IMR-90 (cell line): Measurements from ENCODE around the gene CDCP2. TPM values are rescaled to one million over a fixed set of nuclear protein-coding genes. Genes with fewer than 3 reads are reported as not detected.

Experiments
- ATAC-seq: fragments of 200-7000 bp; cut with Tn5 transposase; 2 replicates; pipeline ENCODE4 v1.9.1; 2020; ENCODE audit warnings: low read depth, mild to moderate bottlenecking, moderate library complexity
- BruUV-seq: library from RNA; stranded (reverse); fragments of 400-500 nt; replicated peaks from 2 replicates; lab custom pipeline; 2021; lab: Mats Ljungman, UMichigan
- CTCF ChIA-PET: fragments of 300-600 bp; formaldehyde crosslinking; extraction: SDS; loops from one replicate; lab custom pipeline; 2021; ENCODE audit warnings: antibody characterized with exemption; lab: Yijun Ruan, JAX
- POLR2A ChIA-PET: fragments of 300-600 bp; sonication (Branson Sonifier 250); formaldehyde crosslinking; loops from one replicate; lab custom pipeline; 2022; ENCODE audit warnings: antibody characterized with exemption; ENCODE audit not compliant: unreplicated experiment; lab: Charles Lee
- DNase-seq: peaks from one replicate; pipeline ENCODE4 v3.0.0; 2013
- H2AFZ ChIP-seq: replicated peaks from 2 replicates; pipeline ENCODE3; 2013; ENCODE audit warnings: low read length, mild to moderate bottlenecking; ENCODE audit not compliant: poor library complexity
- H2AK5ac ChIP-seq: 2 replicates; pipeline ENCODE4 v1.6.1; 2013; ENCODE audit warnings: low read depth, low read length, inconsistent platforms
- H2AK9ac ChIP-seq: replicated peaks from 2 replicates; pipeline ENCODE3; 2013; ENCODE audit warnings: mild to moderate bottlenecking, low read depth, low read length, moderate library complexity; ENCODE audit not compliant: poor library complexity
- H2BK120ac ChIP-seq: 2 replicates; pipeline ENCODE4 v1.6.1; 2013; ENCODE audit warnings: low read depth, low read length, inconsistent platforms
- H2BK15ac ChIP-seq: 3 replicates; pipeline ENCODE4 v1.6.1; 2013; ENCODE audit warnings: low read depth, low read length, inconsistent platforms
- H2BK20ac ChIP-seq: 2 replicates; pipeline ENCODE4 v1.6.1; 2013; ENCODE audit warnings: low read depth, mild to moderate bottlenecking, inconsistent platforms, low read length, moderate library complexity
- H2BK5ac ChIP-seq: 2 replicates; pipeline ENCODE4 v1.6.1; 2013; ENCODE audit warnings: mild to moderate bottlenecking, low read depth, low read length, inconsistent platforms; ENCODE audit not compliant: poor library complexity, severe bottlenecking
- H3K14ac ChIP-seq: replicated peaks from 2 replicates; pipeline ENCODE4 v1.6.1; 2013; ENCODE audit warnings: low read depth, low read length, inconsistent platforms
- H3K18ac ChIP-seq: 2 replicates; pipeline ENCODE4 v1.6.1; 2013; ENCODE audit warnings: low read depth, low read length, control low read depth
- H3K23ac ChIP-seq: 2 replicates; pipeline ENCODE4 v1.6.1; 2013; ENCODE audit warnings: low read depth, low read length, inconsistent platforms
- H3K27ac ChIP-seq: 2 replicates; pipeline ENCODE4 v1.5.1; 2013; ENCODE audit warnings: mild to moderate bottlenecking, control low read depth, low read length; ENCODE audit not compliant: insufficient read depth
- H3K27me3 ChIP-seq: 2 replicates; pipeline ENCODE4 v1.6.1; 2013; ENCODE audit warnings: low read length; ENCODE audit not compliant: control insufficient read depth, insufficient read depth
- H3K36me3 ChIP-seq: 2 replicates; pipeline ENCODE4 v1.6.1; 2013; ENCODE audit warnings: low read length, mixed read lengths; ENCODE audit not compliant: control insufficient read depth, insufficient read depth
- H3K4ac ChIP-seq: 2 replicates; pipeline ENCODE4 v1.6.1; 2013; ENCODE audit warnings: low read depth, low read length, inconsistent platforms
- H3K4me1 ChIP-seq: 2 replicates; pipeline ENCODE4 v1.6.1; 2013; ENCODE audit warnings: low read length, mixed read lengths; ENCODE audit not compliant: control insufficient read depth, insufficient read depth
- H3K4me2 ChIP-seq: 2 replicates; pipeline ENCODE4 v1.6.1; 2013; ENCODE audit warnings: low read depth, mild to moderate bottlenecking, control low read depth, low read length, moderate library complexity
- H3K4me3 ChIP-seq: 2 replicates; pipeline ENCODE4 v1.5.1; 2013; ENCODE audit warnings: low read depth, mild to moderate bottlenecking, control low read depth, low read length, moderate library complexity; ENCODE audit not compliant: insufficient read depth
- H3K56ac ChIP-seq: 2 replicates; pipeline ENCODE4 v1.6.1; 2013; ENCODE audit warnings: low read length, inconsistent platforms; ENCODE audit not compliant: insufficient read depth; ENCODE audit errors: extremely low read depth
- H3K79me1 ChIP-seq, 2 experiments: 2 replicates each; pipeline ENCODE4 v1.6.1; 2013; ENCODE audit warnings: low read length in 2 of 2, inconsistent platforms in 1 of 2, low read depth in 1 of 2
- H3K9ac ChIP-seq: 2 replicates; pipeline ENCODE4 v1.6.1; 2013; ENCODE audit warnings: low read depth, low read length, control low read depth
- H3K9me1 ChIP-seq: 2 replicates; pipeline ENCODE4 v1.6.1; 2013; ENCODE audit warnings: low read length, inconsistent platforms; ENCODE audit not compliant: insufficient read depth
- H3K9me3 ChIP-seq: 2 replicates; pipeline ENCODE4 v1.6.1; 2013; ENCODE audit warnings: low read length; ENCODE audit not compliant: control insufficient read depth, insufficient read depth
- H4K20me1 ChIP-seq: 2 replicates; pipeline ENCODE4 v1.6.1; 2013; ENCODE audit warnings: low read length, inconsistent platforms; ENCODE audit not compliant: insufficient read depth
- H4K5ac ChIP-seq: 2 replicates; pipeline ENCODE4 v1.6.1; 2013; ENCODE audit warnings: mild to moderate bottlenecking, low read depth, low read length, control low read depth
- H4K8ac ChIP-seq, 2 experiments: 2 replicates each; pipeline ENCODE4 v1.6.1; 2013; ENCODE audit warnings: low read depth in 2 of 2, low read length in 2 of 2, control low read depth in 1 of 2, inconsistent platforms in 1 of 2
- H4K91ac ChIP-seq: 2 replicates; pipeline ENCODE4 v1.6.1; 2013; ENCODE audit warnings: low read depth, low read length, inconsistent platforms; ENCODE audit not compliant: insufficient read depth
- BHLHE40 ChIP-seq: fragments of 150-350 bp; IDR thresholded peaks from 2 replicates; pipeline ENCODE4 v1.6.1; 2016; ENCODE audit warnings: mild to moderate bottlenecking, low read depth, low read length
- CEBPB ChIP-seq: IDR thresholded peaks from 2 replicates; pipeline ENCODE4 v1.6.1; 2012; ENCODE audit warnings: low read depth, low read length, improper control_type of control experiment
- CHD1 ChIP-seq: IDR thresholded peaks from 2 replicates; pipeline ENCODE4 v1.6.1; 2012; ENCODE audit warnings: low read depth, low read length, improper control_type of control experiment
- FOS ChIP-seq: fragments of 150-350 bp; IDR thresholded peaks from 2 replicates; pipeline ENCODE4 v1.6.1; 2016; ENCODE audit warnings: low read depth, low read length
- MAFK ChIP-seq: IDR thresholded peaks from 2 replicates; pipeline ENCODE4 v1.6.1; 2012; ENCODE audit warnings: low read depth, low read length, improper control_type of control experiment
- MAZ ChIP-seq: IDR thresholded peaks from 2 replicates; pipeline ENCODE4 v1.6.1; 2012; ENCODE audit warnings: low read depth, mild to moderate bottlenecking, low read length, improper control_type of control experiment, moderate library complexity, borderline replicate concordance
- MXI1 ChIP-seq: IDR thresholded peaks from 2 replicates; pipeline ENCODE4 v1.6.1; 2012; ENCODE audit warnings: low read depth, mild to moderate bottlenecking, low read length, moderate library complexity, borderline replicate concordance
- NFE2L2 ChIP-seq: fragments of 150-350 bp; IDR thresholded peaks from 2 replicates; pipeline ENCODE4 v1.6.1; 2016; ENCODE audit warnings: low read depth, mild to moderate bottlenecking, low read length
- POLR2A ChIP-seq: IDR thresholded peaks from 2 replicates; pipeline ENCODE4 v1.6.1; 2012; ENCODE audit warnings: mild to moderate bottlenecking, low read depth, low read length
- RAD21 ChIP-seq: IDR thresholded peaks from 2 replicates; pipeline ENCODE4 v1.6.1; 2012; ENCODE audit warnings: low read length, improper control_type of control experiment
- RCOR1 ChIP-seq: IDR thresholded peaks from 2 replicates; pipeline ENCODE4 v1.6.1; 2012; ENCODE audit warnings: mild to moderate bottlenecking, low read length, improper control_type of control experiment; ENCODE audit not compliant: insufficient replicate concordance
- RFX5 ChIP-seq: IDR thresholded peaks from 2 replicates; pipeline ENCODE4 v1.8.0; 2012; ENCODE audit warnings: low read depth, mild to moderate bottlenecking, low read length, moderate library complexity
- SMC3 ChIP-seq: fragments of 150-350 bp; IDR thresholded peaks from 2 replicates; pipeline ENCODE4 v1.6.1; 2016; ENCODE audit warnings: low read depth, mild to moderate bottlenecking, antibody characterized with exemption, low read length, moderate library complexity
- USF2 ChIP-seq: fragments of 150-350 bp; IDR thresholded peaks from 2 replicates; pipeline ENCODE4 v1.6.1; 2017; ENCODE audit warnings: mild to moderate bottlenecking, antibody characterized with exemption, low read length, low read depth
- WGBS, 2 experiments: methylation state at CpG; one replicate each; pipeline versions ENCODE4 v1.1.5 to v1.1.7; 2013; ENCODE audit warnings: missing lambda C conversion rate in 2 of 2; ENCODE audit not compliant: insufficient read length in 1 of 2; ENCODE audit errors: extremely low coverage in 2 of 2; 5-methylcytosine and 5-hydroxymethylcytosine counted together
- dilution Hi-C: fragments of 300-500 bp; cut with HindIII; formaldehyde crosslinking; loops from one replicate; pipeline ENCODE4 v1.14.3; 2018; ENCODE audit warnings: low sequenced_read_pairs; ENCODE audit not compliant: unreplicated experiment
- in situ Hi-C: fragments of 300-500 bp; cut with MboI; formaldehyde crosslinking; loops from 3 replicates; pipeline ENCODE4 v1.14.3; 2019; ENCODE audit warnings: low sequenced_read_pairs, inconsistent platforms, mixed read lengths
- intact Hi-C: fragments of 100-400 bp; cut with micrococcal nuclease; formaldehyde crosslinking; loops from 2 replicates; pipeline ENCODE4 v1.10.0; 2022
- polyA plus RNA-seq, 3 experiments: library from polyadenylated mRNA; depleted of rRNA; stranded (reverse); fragments of >200 nt; gene quantifications; 2 replicates each; pipeline ENCODE4 v1.2.3, GENCODE V29; 2012; ENCODE audit warnings: low replicate concordance in 1 of 3
- total RNA-seq: library from RNA; depleted of rRNA; stranded (reverse); fragments of >200 nt; gene quantifications from 2 replicates; pipeline ENCODE4 v1.2.3, GENCODE V29; 2012
- TF ChIP-seq, protein P1 (sequence below): fragments of 150-350 bp; IDR thresholded peaks from 2 replicates; pipeline ENCODE4 v1.6.1; 2016; ENCODE audit warnings: low read depth, mild to moderate bottlenecking, low read length, moderate library complexity, borderline replicate concordance
- TF ChIP-seq, protein P2 (sequence below): conservative IDR thresholded peaks from 2 replicates; pipeline ENCODE4 v1.5.1; 2012; ENCODE audit warnings: mild to moderate bottlenecking, low read depth, low read length, improper control_type of control experiment

Gene CDCP2
- total and polyA plus RNA-seq, 2 of the 4 experiments (the other 2 are of a cell fraction) = not detected

- Histone ChIP-seq H2BK5ac (no peak overlapping the region), H3K14ac (peak overlapping the region; percentile 53), H3K9me3 (no peaks in the 10 kb centered on the region), H2BK120ac (peak overlapping the region; percentile 4; the same call in 1 of the 2 replicates), H3K4ac (no peak overlapping the region), H2AK5ac (peak overlapping the region; percentile 29; the same call in 1 of the 2 replicates), H3K4me3 (no peak overlapping the region), H3K9ac (no peak overlapping the region), H4K91ac (peak overlapping the region; percentile 43), H2BK20ac (no peak overlapping the region), H4K8ac (no peak overlapping the region; a peak in 1 of 4 replicates), H3K56ac (no peak overlapping the region), H3K23ac (no peak overlapping the region), H3K27ac (no peak overlapping the region), H3K18ac (0 out of 2 replicates have a peak overlapping the region, but pooled peaks have one; percentile 5), H4K5ac (0 out of 2 replicates have a peak overlapping the region, but pooled peaks have one; percentile 3), H3K4me1 (peaks cover 22% of the 10 kb centered on the region), H3K9me1 (peaks cover 19% of the 10 kb centered on the region), H3K4me2 (no peak overlapping the region), H2AK9ac (no peak overlapping the region), H2BK15ac (no peak overlapping the region), H3K79me1 (no peaks in the 10 kb centered on the region), H2AFZ (peak overlapping the region; percentile 64), H4K20me1 (no peaks in the 10 kb centered on the region), H3K27me3 (no peaks in the 10 kb centered on the region), H3K36me3 (no peaks in the 10 kb centered on the region)
- dilution Hi-C loops (no loop called here), in situ Hi-C loops (no loop called here), intact Hi-C loops (no loop called here)
- TF ChIP-seq, protein P1, sequence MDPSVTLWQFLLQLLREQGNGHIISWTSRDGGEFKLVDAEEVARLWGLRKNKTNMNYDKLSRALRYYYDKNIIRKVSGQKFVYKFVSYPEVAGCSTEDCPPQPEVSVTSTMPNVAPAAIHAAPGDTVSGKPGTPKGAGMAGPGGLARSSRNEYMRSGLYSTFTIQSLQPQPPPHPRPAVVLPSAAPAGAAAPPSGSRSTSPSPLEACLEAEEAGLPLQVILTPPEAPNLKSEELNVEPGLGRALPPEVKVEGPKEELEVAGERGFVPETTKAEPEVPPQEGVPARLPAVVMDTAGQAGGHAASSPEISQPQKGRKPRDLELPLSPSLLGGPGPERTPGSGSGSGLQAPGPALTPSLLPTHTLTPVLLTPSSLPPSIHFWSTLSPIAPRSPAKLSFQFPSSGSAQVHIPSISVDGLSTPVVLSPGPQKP = no peak
- no peak for TF ChIP-seq POLR2A
- no peak for TF ChIP-seq MAFK
- TF ChIP-seq CHD1 = no peak
- TF ChIP-seq FOS = 0 out of 2 replicates have a peak, but pooled peaks have one; percentile 5
- TF ChIP-seq USF2 = 0 out of 2 replicates have a peak, but pooled peaks have one; percentile 4
- no peak for TF ChIP-seq RCOR1
- no peak for TF ChIP-seq SMC3
- TF ChIP-seq RAD21 = no peak
- no peak for TF ChIP-seq RFX5
- TF ChIP-seq CEBPB = no peak
- TF ChIP-seq MAZ = peak; percentile 15; the same call in 1 of the 2 replicates
- no peak for TF ChIP-seq NFE2L2
- TF ChIP-seq, protein P2, sequence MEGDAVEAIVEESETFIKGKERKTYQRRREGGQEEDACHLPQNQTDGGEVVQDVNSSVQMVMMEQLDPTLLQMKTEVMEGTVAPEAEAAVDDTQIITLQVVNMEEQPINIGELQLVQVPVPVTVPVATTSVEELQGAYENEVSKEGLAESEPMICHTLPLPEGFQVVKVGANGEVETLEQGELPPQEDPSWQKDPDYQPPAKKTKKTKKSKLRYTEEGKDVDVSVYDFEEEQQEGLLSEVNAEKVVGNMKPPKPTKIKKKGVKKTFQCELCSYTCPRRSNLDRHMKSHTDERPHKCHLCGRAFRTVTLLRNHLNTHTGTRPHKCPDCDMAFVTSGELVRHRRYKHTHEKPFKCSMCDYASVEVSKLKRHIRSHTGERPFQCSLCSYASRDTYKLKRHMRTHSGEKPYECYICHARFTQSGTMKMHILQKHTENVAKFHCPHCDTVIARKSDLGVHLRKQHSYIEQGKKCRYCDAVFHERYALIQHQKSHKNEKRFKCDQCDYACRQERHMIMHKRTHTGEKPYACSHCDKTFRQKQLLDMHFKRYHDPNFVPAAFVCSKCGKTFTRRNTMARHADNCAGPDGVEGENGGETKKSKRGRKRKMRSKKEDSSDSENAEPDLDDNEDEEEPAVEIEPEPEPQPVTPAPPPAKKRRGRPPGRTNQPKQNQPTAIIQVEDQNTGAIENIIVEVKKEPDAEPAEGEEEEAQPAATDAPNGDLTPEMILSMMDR = no peak
- no peak for TF ChIP-seq MXI1
- peak; percentile 32; the same call in 1 of the 2 replicates for TF ChIP-seq BHLHE40
- BruUV-seq = no TSS peak
- ChIA-PET POLR2A (no interaction called here), CTCF (no interaction called here)
- ATAC-seq = peak; percentile 60
- DNase-seq = peak; percentile 50
- WGBS, 2 experiments = 27% methylated on average over 3 of the region's 10 CpGs; no CpG with 5 or more reads in 1 of the 2 experiments
These were observed 15.2 kb downstream of the CDCP2 start for GRCh38 chr1:54137534-54138061.
